Keratinocyte (primary cell): ENCODE measurements around the gene RNF31. TPM values are rescaled to one million over a fixed set of nuclear protein-coding genes. Genes with fewer than 3 reads are reported as not detected.

ENCODE experiments used
- DNase-seq: peaks from one replicate; pipeline ENCODE4 v3.0.0-alpha.2; 2011; ENCODE audit warnings: low read depth, missing footprints, low spot score
- FAIRE-seq: peaks from 2 replicates; lab custom pipeline; 2011; peaks lifted over from hg19 to GRCh38; lab: Jason Lieb, UNC
- H2AFZ ChIP-seq: 2 replicates; pipeline ENCODE4 v1.6.0; 2012; ENCODE audit warnings: low read length, control low read depth, inconsistent platforms; ENCODE audit not compliant: control insufficient read depth
- H3K27ac ChIP-seq: 2 replicates; pipeline ENCODE4 v1.5.1; 2011; ENCODE audit warnings: low read length; ENCODE audit not compliant: control insufficient read depth, insufficient read depth
- H3K27me3 ChIP-seq: 3 replicates; pipeline ENCODE4 v1.6.0; 2011; ENCODE audit warnings: low read length; ENCODE audit not compliant: control insufficient read depth, insufficient read depth; ENCODE audit errors: extremely low read depth
- H3K36me3 ChIP-seq, 2 experiments: 2 replicates in 1 of 2; 3 replicates in 1 of 2; pipeline ENCODE4 v1.5.1; 2011; ENCODE audit warnings: low read length in 2 of 2, mild to moderate bottlenecking in 1 of 2; ENCODE audit not compliant: control insufficient read depth in 2 of 2, insufficient read depth in 2 of 2; ENCODE audit errors: extremely low read depth in 1 of 2
- H3K4me1 ChIP-seq: 3 replicates; pipeline ENCODE4 v1.5.1; 2011; ENCODE audit warnings: low read length; ENCODE audit not compliant: control insufficient read depth, insufficient read depth; ENCODE audit errors: extremely low read depth
- H3K4me2 ChIP-seq: 3 replicates; pipeline ENCODE4 v1.6.0; 2011; ENCODE audit warnings: low read depth, low read length; ENCODE audit not compliant: control insufficient read depth, insufficient read depth; ENCODE audit errors: extremely low read depth
- H3K4me3 ChIP-seq, 3 experiments: fragments of 200-600 bp in 1 of 3; sonication (generic) in 1 of 3; 2 replicates in 2 of 3; 3 replicates in 1 of 3; pipeline ENCODE4 v1.5.1; 2011 to 2016; ENCODE audit warnings: low read length in 3 of 3, mild to moderate bottlenecking in 3 of 3, control low read depth in 2 of 3, inconsistent platforms in 1 of 3, low read depth in 1 of 3, mixed read lengths in 1 of 3, mixed run types in 1 of 3, moderate library complexity in 1 of 3; ENCODE audit not compliant: control insufficient read depth in 2 of 3, insufficient read depth in 2 of 3; ENCODE audit errors: extremely low read depth in 1 of 3
- H3K79me2 ChIP-seq: 2 replicates; pipeline ENCODE4 v1.6.0; 2012; ENCODE audit warnings: low read length; ENCODE audit not compliant: control insufficient read depth, insufficient read depth
- H3K9ac ChIP-seq: 3 replicates; pipeline ENCODE4 v1.6.0; 2011; ENCODE audit warnings: low read length; ENCODE audit not compliant: control insufficient read depth, insufficient read depth; ENCODE audit errors: extremely low read depth
- H3K9me1 ChIP-seq: 3 replicates; pipeline ENCODE4 v1.6.0; 2011; ENCODE audit warnings: low read length; ENCODE audit not compliant: control insufficient read depth, insufficient read depth; ENCODE audit errors: extremely low read depth
- H3K9me3 ChIP-seq: 2 replicates; pipeline ENCODE4 v1.5.1; 2012; ENCODE audit warnings: low read depth, low read length; ENCODE audit not compliant: control insufficient read depth
- H4K20me1 ChIP-seq: 3 replicates; pipeline ENCODE4 v1.6.0; 2011; ENCODE audit warnings: low read length; ENCODE audit not compliant: control insufficient read depth, insufficient read depth; ENCODE audit errors: extremely low read depth
- CTCF ChIP-seq, 3 experiments: IDR thresholded peaks in 1 of 3; conservative IDR thresholded peaks in 1 of 3; optimal IDR thresholded peaks in 1 of 3; 2 replicates in 2 of 3; 3 replicates in 1 of 3; pipeline versions ENCODE3 to v1.5.1; 2011; ENCODE audit warnings: low read length in 3 of 3, mild to moderate bottlenecking in 3 of 3, moderate library complexity in 2 of 3, control low read depth in 1 of 3, inconsistent platforms in 1 of 3; ENCODE audit not compliant: insufficient read depth in 2 of 3; ENCODE audit errors: extremely low read depth in 1 of 3
- EZH2 ChIP-seq: IDR thresholded peaks from one replicate; pipeline ENCODE4 v1.6.1; 2012; ENCODE audit warnings: inconsistent platforms, mild to moderate bottlenecking, low read length, moderate library complexity
- dilution Hi-C: fragments of 300-500 bp; cut with MboI; formaldehyde crosslinking; loops from one replicate; pipeline ENCODE4 v1.7.0; 2020; ENCODE audit warnings: low sequenced_read_pairs; ENCODE audit not compliant: extremely low pct_ligation_motif_present
- polyA plus RNA-seq, 5 experiments: library from polyadenylated mRNA; depleted of rRNA in 3 of 5; stranded (reverse) in 3 of 5; stranded (forward) in 1 of 5; unstranded in 1 of 5; fragments of >200 nt; gene quantifications; 1 replicate in 1 of 5; 2 replicates in 3 of 5; 3 replicates in 1 of 5; pipeline versions ENCODE4 v1.2.1 to v1.2.3, GENCODE V29; 2011 to 2012; ENCODE audit warnings: missing spikeins in 2 of 5, low read depth in 1 of 5, low replicate concordance in 1 of 5
- small RNA-seq, 3 experiments: library from RNA; depleted of rRNA; stranded (forward); fragments of <200 nt; gene quantifications; one replicate each; pipeline ENCODE3, GENCODE V24; 2012; ENCODE audit warnings: low read depth in 3 of 3, low replicate concordance in 1 of 3; ENCODE audit not compliant: insufficient read length in 3 of 3

Gene RNF31
- polyA plus RNA-seq, 1 donor (not counting 4 experiments of a cell fraction or from before 2014, with no cell fraction given): 17.4 TPM

DNA sequence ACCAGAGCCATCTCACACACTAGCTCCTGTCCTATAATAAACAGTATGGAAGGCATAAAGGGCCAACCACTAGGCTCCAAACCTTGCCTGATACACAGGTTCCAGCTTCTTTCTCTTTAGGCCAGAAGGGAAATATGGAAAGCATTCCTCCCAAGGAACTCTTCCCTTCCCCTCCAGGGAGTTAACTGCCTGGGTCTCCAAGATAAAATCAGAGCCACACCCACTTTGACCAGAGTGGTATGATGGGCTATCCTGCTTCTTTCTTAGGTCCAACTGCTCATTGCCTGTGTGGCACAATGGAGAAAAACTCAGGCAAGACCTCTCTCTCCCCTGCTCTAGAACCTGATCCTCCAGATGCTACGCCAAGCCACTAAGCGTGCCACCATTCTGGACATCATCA lies 60.3 kb downstream of the RNF31 start:
- peaks cover 4% of the 10 kb centered on the region for H3K79me2 ChIP-seq
- no peak overlapping the region for H3K27ac ChIP-seq
- dilution Hi-C loops: no loop called here
- no peak overlapping the region for H2AFZ ChIP-seq
- no peaks in the 10 kb centered on the region for H3K9me3 ChIP-seq
- H3K9me1 ChIP-seq: no peaks in the 10 kb centered on the region
- TF ChIP-seq CTCF (optimal IDR thresholded peaks at IDR 0.05 in 1 of 3, IDR thresholded peaks at IDR 0.05 in 1 of 3, conservative IDR thresholded peaks at IDR 0.05 in 1 of 3; ENCODE audit: extremely low read depth in 1 of 3, insufficient read depth in 2 of 3, low read length in 3 of 3) (no peak), EZH2 (no peak)
- H3K4me1 ChIP-seq: no peaks in the 10 kb centered on the region
- DNase-seq: no peak
- H3K4me3 ChIP-seq: no peak overlapping the region
- H4K20me1 ChIP-seq: no peaks in the 10 kb centered on the region
- H3K27me3 ChIP-seq: no peaks in the 10 kb centered on the region
- FAIRE-seq: no peak
- H3K9ac ChIP-seq: no peak overlapping the region
- H3K36me3 ChIP-seq: peaks cover 25 to 30% of the 10 kb centered on the region in 2 experiments
- no peak overlapping the region for H3K4me2 ChIP-seq

Small RNA genes within 50 kb of the gene (small RNA-seq; reads per million reads assigned to genes)
- gene AL136295.4 (0 reads per million in 3 experiments), gene CHMP4A (0 reads per million in 3 experiments), gene IPO4 (0 to 0.25 (median 0) reads per million in 3 experiments), gene IRF9 (0 reads per million in 3 experiments), gene RNA5SP383 (0 to 0.25 (median 0.07) reads per million in 3 experiments)

Other genes with a start within 250 kb of the RNF31 start
- 21.2 to 28.3 TPM (median 22.8 TPM) in 3 replicates for gene DHRS4, start 193.7 kb upstream of the RNF31 start, polyA plus RNA-seq
- 16.3 to 22.8 TPM (median 18.1 TPM) in 3 replicates for gene DHRS4L2, start 158.6 kb upstream of the RNF31 start, polyA plus RNA-seq
- 0.02 to 0.76 TPM (median 0.12 TPM) in 3 replicates for gene CARMIL3, start 95.5 kb upstream of the RNF31 start, polyA plus RNA-seq
- gene CPNE6, start 75.9 kb upstream of the RNF31 start, polyA plus RNA-seq: not detected in 3 replicates
- gene PCK2, start 53.2 kb upstream of the RNF31 start, polyA plus RNA-seq: 16.6 to 22.9 TPM (median 19.1 TPM) in 3 replicates
- gene DCAF11, start 32.7 kb upstream of the RNF31 start, polyA plus RNA-seq: 23.5 to 34.4 TPM (median 25.9 TPM) in 3 replicates
- gene NRL, start 32.5 kb upstream of the RNF31 start, polyA plus RNA-seq: 0.29 to 0.72 TPM (median 0.39 TPM) in 3 replicates
- 0.13 TPM in 1 of 3 replicates, not detected in the others for gene FITM1, start 16.8 kb upstream of the RNF31 start, polyA plus RNA-seq
- gene PSME1, start 11.3 kb upstream of the RNF31 start, polyA plus RNA-seq: 46.7 to 176 TPM (median 75.1 TPM) in 3 replicates
- gene EMC9, start 5.9 kb upstream of the RNF31 start, polyA plus RNA-seq: 9.5 to 14.2 TPM (median 11.0 TPM) in 3 replicates
- 156 to 161 TPM (median 158 TPM) in 3 replicates for gene PSME2, start 888 bp upstream of the RNF31 start, polyA plus RNA-seq
- 117 to 126 TPM (median 117 TPM) in 3 replicates for gene IRF9, start 13.8 kb downstream of the RNF31 start, polyA plus RNA-seq
- 6.0 to 9.2 TPM (median 6.3 TPM) in 3 replicates for gene REC8, start 24.6 kb downstream of the RNF31 start, polyA plus RNA-seq
- 10.0 to 32.3 TPM (median 18.6 TPM) in 3 replicates for gene IPO4, start 41.3 kb downstream of the RNF31 start, polyA plus RNA-seq
- gene TM9SF1, start 47.9 kb downstream of the RNF31 start, polyA plus RNA-seq: 19.2 to 56.6 TPM (median 38.2 TPM) in 3 replicates
- 0.09 TPM in 1 of 3 replicates, not detected in the others for gene TSSK4, start 58.2 kb downstream of the RNF31 start, polyA plus RNA-seq
- 48.0 to 86.6 TPM (median 54.5 TPM) in 3 replicates for gene CHMP4A, start 66.0 kb downstream of the RNF31 start, polyA plus RNA-seq
- 7.0 to 7.5 TPM (median 7.3 TPM) in 3 replicates for gene MDP1, start 68.6 kb downstream of the RNF31 start, polyA plus RNA-seq
- 458 to 509 TPM (median 499 TPM) in 3 replicates for gene NEDD8, start 84.9 kb downstream of the RNF31 start, polyA plus RNA-seq
- 84.1 to 90.0 TPM (median 84.6 TPM) in 3 replicates for gene GMPR2, start 85.4 kb downstream of the RNF31 start, polyA plus RNA-seq
- gene TINF2, start 95.1 kb downstream of the RNF31 start, polyA plus RNA-seq: 43.5 to 107 TPM (median 54.3 TPM) in 3 replicates
- 13.5 to 77.5 TPM (median 16.1 TPM) in 3 replicates for gene TGM1, start 115.7 kb downstream of the RNF31 start, polyA plus RNA-seq
- 29.0 to 47.2 TPM (median 40.9 TPM) in 3 replicates for gene RABGGTA, start 124.1 kb downstream of the RNF31 start, polyA plus RNA-seq
- gene DHRS1, start 152.3 kb downstream of the RNF31 start, polyA plus RNA-seq: 65.1 to 130 TPM (median 75.0 TPM) in 3 replicates
- 16.5 to 25.3 TPM (median 19.9 TPM) in 3 replicates for gene NOP9, start 152.4 kb downstream of the RNF31 start, polyA plus RNA-seq
- 2.4 to 3.7 TPM (median 2.6 TPM) in 3 replicates for gene CIDEB, start 160.5 kb downstream of the RNF31 start, polyA plus RNA-seq
- 5.4 to 13.4 TPM (median 7.9 TPM) in 3 replicates for gene LTB4R2, start 162.6 kb downstream of the RNF31 start, polyA plus RNA-seq
- 8.6 to 20.4 TPM (median 14.6 TPM) in 3 replicates for gene LTB4R, start 164.0 kb downstream of the RNF31 start, polyA plus RNA-seq
- 0.21 to 0.44 TPM (median 0.23 TPM) in 3 replicates for gene ADCY4, start 187.6 kb downstream of the RNF31 start, polyA plus RNA-seq
- gene RIPK3, start 192.5 kb downstream of the RNF31 start, polyA plus RNA-seq: 7.3 to 10.7 TPM (median 8.0 TPM) in 3 replicates
- gene NFATC4, start 220.7 kb downstream of the RNF31 start, polyA plus RNA-seq: 0.69 to 2.2 TPM (median 0.92 TPM) in 3 replicates